Panc1 (cell line): ENCODE measurements around the gene DDAH2.

Experiments used
- CTCF ChIP-seq: fragments of 450-650 bp; IDR thresholded peaks from 2 replicates; pipeline ENCODE4 v1.5.1; 2017; ENCODE audit warnings: mild to moderate bottlenecking
- POLR2AphosphoS5 ChIP-seq: IDR thresholded peaks from 2 replicates; pipeline ENCODE4 v1.6.1; 2012; ENCODE audit warnings: mild to moderate bottlenecking, low read depth, low read length, moderate library complexity
- REST ChIP-seq, 2 experiments: IDR thresholded peaks; 2 replicates each; pipeline ENCODE4 v1.6.1; 2011 to 2012; ENCODE audit warnings: low read depth in 2 of 2, control low read depth in 1 of 2, low read length in 1 of 2, mild to moderate bottlenecking in 1 of 2, moderate library complexity in 1 of 2; ENCODE audit not compliant: insufficient read depth in 1 of 2

GRCh38 chr6:31737315-31737990 lies 8.4 kb upstream of the DDAH2 start:
- TF ChIP-seq REST (IDR thresholded peaks at IDR 0.05; ENCODE audit: insufficient read depth in 1 of 2, low read depth in 2 of 2, low read length in 1 of 2) = no peak
- TF ChIP-seq CTCF = no peak
- TF ChIP-seq POLR2AphosphoS5 = no peak; the same call in 1 of the 2 replicates
